Bronchial epithelial cell (primary cell): ENCODE results near the gene SHISA5. TPM values are rescaled to one million over a fixed set of nuclear protein-coding genes. Genes with fewer than 3 reads are reported as not detected.

Experiments
- DNase-seq: peaks from one replicate; pipeline ENCODE4 v3.0.0-alpha.2; 2010; ENCODE audit warnings: low read depth
- FAIRE-seq: peaks from 2 replicates; lab custom pipeline; 2011; peaks lifted over from hg19 to GRCh38; lab: Jason Lieb, UNC
- H3K27me3 ChIP-seq: 2 replicates; pipeline ENCODE4 v1.5.1; 2011; ENCODE audit warnings: low read length; ENCODE audit not compliant: control insufficient read depth, insufficient read depth
- H3K36me3 ChIP-seq: 2 replicates; pipeline ENCODE4 v1.5.1; 2011; ENCODE audit warnings: low read length; ENCODE audit not compliant: control insufficient read depth, insufficient read depth
- H3K4me3 ChIP-seq: 2 replicates; pipeline ENCODE4 v1.5.1; 2011; ENCODE audit warnings: mild to moderate bottlenecking, low read depth, low read length, control low read depth
- CTCF ChIP-seq: IDR thresholded peaks from 2 replicates; pipeline ENCODE4 v1.5.1; 2011; ENCODE audit warnings: mild to moderate bottlenecking, moderate library complexity, low read length, control low read depth, inconsistent platforms; ENCODE audit not compliant: insufficient read depth, severe bottlenecking
- total RNA-seq: library from RNA; depleted of rRNA; stranded (reverse); fragments of >200 nt; gene quantifications from 2 replicates; pipeline ENCODE4 v1.2.1, GENCODE V29; 2014

The SHISA5 gene
- total RNA-seq, 1 donor from 2014 or later: 87.1 TPM

DNA sequence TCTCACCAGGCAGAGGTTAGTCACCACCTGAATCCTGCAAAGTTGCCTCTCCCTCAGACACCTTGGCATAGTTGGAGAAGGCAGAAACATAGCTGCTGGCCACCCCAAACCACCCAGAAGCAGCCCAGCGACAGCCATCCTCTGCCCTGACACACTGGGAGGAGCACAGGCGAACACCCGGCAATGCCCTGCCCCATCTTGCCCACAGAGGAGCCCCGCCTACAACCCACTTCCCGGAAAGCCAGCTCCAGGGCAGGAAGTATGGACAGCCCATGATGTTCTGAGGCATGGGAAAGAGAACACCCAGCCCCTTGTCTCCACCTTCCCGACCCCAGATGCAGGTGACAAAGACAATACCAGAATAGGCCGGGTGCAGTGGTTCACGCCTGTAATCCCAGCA is 12.6 kb upstream of the SHISA5 start:
- Histone ChIP-seq H3K27me3 (no peaks in the 10 kb centered on the region), H3K36me3 (peaks cover 18% of the 10 kb centered on the region), H3K4me3 (no peak overlapping the region)
- TF ChIP-seq CTCF: no peak
- DNase-seq (no peak), FAIRE-seq (no peak)

- TF ChIP-seq CTCF: no peak
- Histone ChIP-seq H3K36me3 (peaks cover 7% of the 10 kb centered on the region), H3K27me3 (no peaks in the 10 kb centered on the region), H3K4me3 (no peak overlapping the region)
- no peak for DNase-seq
- FAIRE-seq: no peak
Measured at GRCh38 chr3:48514431-48515227, 10.7 kb upstream of the SHISA5 start.

DNA sequence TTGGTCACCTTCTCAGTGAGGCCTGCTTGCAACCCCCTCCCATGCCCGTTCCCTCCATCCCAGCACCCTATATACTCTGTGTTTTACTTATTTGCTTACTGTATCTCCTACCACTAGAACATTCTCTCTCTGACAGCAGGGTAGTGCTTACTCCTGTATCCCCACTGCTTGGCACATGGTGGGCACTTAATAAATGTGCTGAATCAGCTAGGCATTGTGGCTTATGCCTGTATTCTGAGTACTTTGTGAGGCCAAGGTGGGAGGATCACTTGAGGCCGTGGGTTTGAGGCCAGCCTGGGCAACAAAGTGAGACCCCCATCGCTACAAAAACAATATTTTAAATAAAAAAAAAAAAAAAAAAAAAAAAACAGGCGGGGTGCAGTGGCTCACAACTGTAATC is 7.6 kb upstream of the SHISA5 start:
- H3K27me3 ChIP-seq: no peaks in the 10 kb centered on the region
- H3K4me3 ChIP-seq: no peak overlapping the region
- FAIRE-seq: no peak
- DNase-seq: no peak
- no peak for TF ChIP-seq CTCF
- H3K36me3 ChIP-seq: no peaks in the 10 kb centered on the region

- peak; percentile 75 for TF ChIP-seq CTCF
- DNase-seq (peak; percentile 80), FAIRE-seq (no peak)
- Histone ChIP-seq H3K27me3 (no peaks in the 10 kb centered on the region), H3K4me3 (no peak overlapping the region), H3K36me3 (no peaks in the 10 kb centered on the region)
Measured at GRCh38 chr3:48507256-48508061, 3.5 kb upstream of the SHISA5 start.

- FAIRE-seq (no peak), DNase-seq (no peak)
- H3K27me3 ChIP-seq: no peaks in the 10 kb centered on the region
- H3K4me3 ChIP-seq: no peak overlapping the region
- TF ChIP-seq CTCF: no peak
- H3K36me3 ChIP-seq: no peaks in the 10 kb centered on the region
Measured at GRCh38 chr3:48505968-48506504, 2.1 kb upstream of the SHISA5 start.
